Astrocyte (in vitro differentiated cells and primary cell): ENCODE results near the gene NR4A3.

Experiments
- EZH2 ChIP-seq: IDR thresholded peaks from 2 replicates; pipeline ENCODE4 v1.6.1; 2012; ENCODE audit warnings: mild to moderate bottlenecking, low read length, inconsistent platforms; ENCODE audit not compliant: insufficient read depth
- TF ChIP-seq, protein P1 (sequence below): IDR thresholded peaks from 2 replicates; pipeline ENCODE4 v1.5.1; 2011; ENCODE audit warnings: low read depth, mild to moderate bottlenecking, inconsistent platforms, low read length, moderate library complexity; ENCODE audit not compliant: insufficient read depth

- TF ChIP-seq, protein P1, sequence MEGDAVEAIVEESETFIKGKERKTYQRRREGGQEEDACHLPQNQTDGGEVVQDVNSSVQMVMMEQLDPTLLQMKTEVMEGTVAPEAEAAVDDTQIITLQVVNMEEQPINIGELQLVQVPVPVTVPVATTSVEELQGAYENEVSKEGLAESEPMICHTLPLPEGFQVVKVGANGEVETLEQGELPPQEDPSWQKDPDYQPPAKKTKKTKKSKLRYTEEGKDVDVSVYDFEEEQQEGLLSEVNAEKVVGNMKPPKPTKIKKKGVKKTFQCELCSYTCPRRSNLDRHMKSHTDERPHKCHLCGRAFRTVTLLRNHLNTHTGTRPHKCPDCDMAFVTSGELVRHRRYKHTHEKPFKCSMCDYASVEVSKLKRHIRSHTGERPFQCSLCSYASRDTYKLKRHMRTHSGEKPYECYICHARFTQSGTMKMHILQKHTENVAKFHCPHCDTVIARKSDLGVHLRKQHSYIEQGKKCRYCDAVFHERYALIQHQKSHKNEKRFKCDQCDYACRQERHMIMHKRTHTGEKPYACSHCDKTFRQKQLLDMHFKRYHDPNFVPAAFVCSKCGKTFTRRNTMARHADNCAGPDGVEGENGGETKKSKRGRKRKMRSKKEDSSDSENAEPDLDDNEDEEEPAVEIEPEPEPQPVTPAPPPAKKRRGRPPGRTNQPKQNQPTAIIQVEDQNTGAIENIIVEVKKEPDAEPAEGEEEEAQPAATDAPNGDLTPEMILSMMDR = no peak
- no peak for TF ChIP-seq EZH2
Observed at GRCh38 chr9:99863955-99864354, 42.3 kb downstream of the NR4A3 start.
